ENCODE data around the gene COX6A1.

Gene COX6A1

GRCh38 chr12:120465756-120466155, 27.8 kb downstream of the COX6A1 start:
- no peak for DNase-seq (ENCODE audit: extremely low spot score)
- POLR2A ChIA-PET, result no interaction called here
- CTCF ChIA-PET, result interaction anchor here (1.1 to 5.6 kb wide), 7 partner anchors 8 to 26 kb away, joined by 4 to 50 read pairs (median 22); partner anchors contain the start of gene COX6A1
- no peak for TF ChIP-seq CTCF (IDR thresholded peaks at IDR 0.05; ENCODE audit: control extremely low read depth, extremely low read depth, low read depth, missing control alignments)

DNA sequence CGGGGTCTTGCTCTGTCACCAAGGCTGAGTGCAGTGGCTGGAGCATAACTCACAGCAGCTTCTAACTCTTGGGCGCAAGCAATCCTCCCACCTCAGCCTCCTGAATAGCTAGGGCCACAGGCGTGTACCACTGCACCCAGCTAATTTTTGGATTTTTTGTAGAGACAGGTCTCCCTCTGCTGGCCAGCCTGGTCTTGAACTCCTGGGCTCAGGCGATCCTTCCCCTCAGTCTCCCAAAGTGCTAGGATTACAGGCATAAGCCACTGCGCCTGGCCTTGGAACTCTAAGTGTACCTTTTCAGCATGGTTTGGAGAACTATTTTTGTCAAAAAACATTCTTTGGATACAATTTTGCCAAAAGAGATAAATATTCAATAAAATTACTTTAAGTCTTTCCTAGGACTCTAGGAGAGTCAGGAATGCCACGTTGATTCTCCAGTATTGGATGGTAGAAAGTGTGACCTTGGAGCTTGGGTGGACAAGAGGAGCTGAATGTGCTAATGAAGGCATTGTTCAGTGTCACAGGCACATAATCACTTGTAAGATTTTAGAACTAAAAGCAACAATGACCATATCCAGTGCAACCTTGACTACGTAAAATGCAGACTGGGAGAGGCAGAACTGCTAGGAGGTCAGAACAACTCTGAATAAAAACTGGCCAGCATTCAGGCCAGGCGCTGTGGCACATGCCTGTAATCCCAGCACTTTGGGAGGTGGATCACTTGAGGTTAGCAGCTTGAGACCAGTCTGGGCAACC, 28.8 kb downstream of the COX6A1 start:
- TF ChIP-seq CTCF (IDR thresholded peaks at IDR 0.05; ENCODE audit: control extremely low read depth, extremely low read depth, low read depth, missing control alignments), result peak; percentile 62
- POLR2A ChIA-PET, result no interaction called here
- no peak for DNase-seq (ENCODE audit: extremely low spot score)
- CTCF ChIA-PET, result interaction anchor here (0.8 to 5.6 kb wide), 11 partner anchors 9 to 110 kb away, joined by 3 to 50 read pairs (median 9); partner anchors contain the start of genes COX6A1 and DYNLL1

GRCh38 chr12:120467439-120467838, 29.5 kb downstream of the COX6A1 start:
- no peak for TF ChIP-seq CTCF (IDR thresholded peaks at IDR 0.05; ENCODE audit: control extremely low read depth, extremely low read depth, low read depth, missing control alignments)
- ChIA-PET CTCF (interaction anchor here (0.8 to 5.6 kb wide), 9 partner anchors 10 to 111 kb away, joined by 3 to 50 read pairs (median 8); partner anchors contain the start of genes COX6A1 and DYNLL1), POLR2A (interaction anchor here (1.2 kb wide), 1 partner anchor 9 kb away, joined by 3 read pairs; no protein-coding TSS in a partner anchor)
- DNase-seq (ENCODE audit: extremely low spot score), result no peak

DNA sequence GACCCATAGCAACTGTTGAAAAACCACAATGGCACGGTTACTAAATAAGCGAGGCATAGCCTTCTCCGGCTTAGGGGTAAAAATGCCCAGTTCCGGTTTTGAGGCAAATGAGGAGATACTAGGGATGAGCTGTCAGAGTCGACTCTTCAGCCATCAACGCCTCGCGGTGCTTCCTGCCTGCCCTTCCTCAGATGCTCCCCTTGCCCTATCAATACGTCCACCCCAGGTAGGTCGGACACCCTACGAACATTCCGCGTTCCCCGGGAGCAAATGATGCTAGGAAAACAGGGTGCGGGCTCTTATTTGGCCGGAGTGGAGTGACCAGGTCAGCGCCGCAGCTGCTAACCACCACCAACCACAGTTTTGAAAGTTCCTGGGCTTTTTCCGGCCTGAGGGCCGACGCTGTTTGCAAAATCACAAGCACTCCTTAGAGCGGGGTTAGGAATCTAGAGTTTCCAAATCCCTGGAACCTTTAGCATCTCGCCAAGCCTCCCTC, 30.5 kb downstream of the COX6A1 start:
- ChIA-PET POLR2A (interaction anchor here (0.5 to 1.2 kb wide), 3 partner anchors 10 to 349 kb away, joined by 3 to 5 read pairs (median 4); no protein-coding TSS in a partner anchor), CTCF (interaction anchor here (0.7 to 5.6 kb wide), 15 partner anchors 11 to 142 kb away, joined by 3 to 50 read pairs (median 5); partner anchors contain the start of genes DYNLL1, GATC and TRIAP1)
- TF ChIP-seq CTCF (IDR thresholded peaks at IDR 0.05; ENCODE audit: control extremely low read depth, extremely low read depth, low read depth, missing control alignments), result no peak
- DNase-seq (ENCODE audit: extremely low spot score), result peak; percentile 34

DNA sequence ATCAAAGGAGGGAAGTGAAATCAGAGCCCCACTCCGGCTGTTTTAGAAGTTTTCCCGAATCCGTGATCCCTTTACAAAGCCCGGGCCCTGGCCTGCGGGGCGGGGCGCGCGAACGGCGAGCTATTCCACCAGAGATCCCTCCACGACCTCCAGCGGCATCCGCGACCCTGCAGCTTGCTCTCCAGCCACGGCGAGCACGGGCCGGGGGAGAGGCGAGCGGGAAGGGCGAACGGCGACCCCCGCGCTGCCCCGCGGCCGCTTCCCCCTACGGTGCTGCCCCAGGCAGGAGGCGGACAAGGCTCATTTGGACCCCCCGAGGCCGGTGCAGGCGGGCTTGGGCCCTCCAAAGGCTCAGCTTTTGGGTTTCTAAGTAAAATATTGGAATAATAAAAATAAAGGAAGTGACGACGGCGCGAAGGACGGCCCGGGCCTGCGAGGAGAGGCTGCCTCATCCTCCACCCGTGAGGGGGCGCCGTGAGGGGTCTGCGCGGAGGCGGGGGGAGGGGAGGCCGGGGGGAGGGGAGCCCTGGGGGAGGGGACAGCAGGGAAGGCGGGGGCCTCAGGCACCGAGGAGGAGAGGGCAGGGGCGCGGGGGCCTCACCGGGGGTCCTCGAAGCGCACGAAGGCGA, 31.0 kb downstream of the COX6A1 start:
- POLR2A ChIA-PET, result interaction anchor here (0.5 to 1.2 kb wide), 4 partner anchors 11 to 782 kb away, joined by 3 to 9 read pairs (median 4); no protein-coding TSS in a partner anchor
- DNase-seq (ENCODE audit: extremely low spot score), result peak; percentile 63
- TF ChIP-seq CTCF (IDR thresholded peaks at IDR 0.05; ENCODE audit: control extremely low read depth, extremely low read depth, low read depth, missing control alignments), result peak; percentile 35
- CTCF ChIA-PET, result interaction anchor here (0.7 to 5.6 kb wide), 17 partner anchors 11 to 143 kb away, joined by 3 to 50 read pairs (median 5); partner anchors contain the start of genes DYNLL1, GATC and TRIAP1

Data from GM10248 (cell line).